AG08396 (cell line): ENCODE data around the gene KDELR3.

Source experiments
- DNase-seq: peaks from one replicate; pipeline ENCODE4 v3.0.0; 2012; ENCODE audit warnings: low spot score, mixed read lengths

The KDELR3 gene

GRCh38 chr22:38467904-38468442 is at the start of gene KDELR3:
Gene KDELR3 (plus strand): TSS chr22:38468096. CDS start chr22:38468234, 138 bp downstream.
- peak; percentile 97 for DNase-seq

DNA sequence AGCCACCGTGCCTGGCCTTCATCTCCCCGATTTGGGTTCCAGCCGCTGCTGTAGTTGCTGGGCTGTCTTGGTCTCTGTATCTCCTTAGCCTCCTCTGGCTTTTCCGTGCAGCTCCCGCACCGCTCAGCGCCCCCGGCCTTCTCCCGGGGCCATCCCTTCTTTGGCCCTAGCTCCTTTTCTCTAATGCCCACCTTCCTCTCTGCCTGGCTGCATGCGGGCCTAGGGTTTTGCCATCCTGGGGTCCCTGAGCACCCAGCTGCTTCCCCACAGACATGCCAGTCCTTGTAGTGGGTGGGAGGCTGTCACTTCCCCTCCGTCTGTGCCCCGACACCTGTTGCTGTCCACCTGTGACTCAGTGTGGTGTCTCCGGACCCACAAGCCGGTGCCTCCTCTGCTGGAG is 49.3 kb upstream of the KDELR3 start:
- no peak for DNase-seq

DNA sequence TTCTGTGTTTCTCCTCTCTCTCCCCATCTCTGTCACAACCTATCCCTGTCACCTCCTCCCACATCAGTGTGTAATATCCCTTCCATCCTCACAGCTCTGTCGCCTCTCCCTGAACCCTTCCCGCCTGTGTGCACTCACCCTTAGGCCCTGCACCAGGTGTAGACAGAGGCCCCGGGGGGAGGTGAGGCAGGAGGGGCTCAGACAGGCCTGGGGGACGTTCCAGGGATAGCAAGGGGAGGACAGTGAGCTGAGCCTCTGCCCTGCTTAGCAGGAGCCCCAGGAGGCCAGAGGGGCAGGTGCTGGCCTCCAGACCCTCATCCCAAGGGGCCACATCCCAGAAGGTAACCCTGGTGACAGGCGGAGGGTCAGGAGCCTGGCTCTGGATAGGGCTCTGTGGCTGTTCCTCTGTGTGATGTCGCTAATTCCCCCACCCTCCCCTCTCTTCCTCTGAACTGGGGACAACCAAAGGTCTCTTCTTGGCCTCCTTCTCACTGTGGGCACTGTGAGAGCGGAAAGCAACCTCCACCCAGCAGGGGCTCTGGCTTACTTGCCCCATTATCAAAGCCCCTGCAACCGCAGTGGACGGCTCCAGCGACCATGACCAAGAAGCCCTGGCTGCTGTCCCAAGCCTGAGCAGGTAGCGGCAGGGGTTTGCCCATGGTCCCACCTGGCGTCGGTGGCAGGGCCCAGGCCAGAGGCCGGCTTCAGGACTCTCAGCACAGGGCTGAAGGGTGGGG is 48.6 kb upstream of the KDELR3 start:
- DNase-seq = no peak

- no peak for DNase-seq
These were observed 48.1 kb upstream of the KDELR3 start for GRCh38 chr22:38419858-38420160.

- DNase-seq = no peak
These were observed 47.2 kb upstream of the KDELR3 start for GRCh38 chr22:38420734-38421133.

DNA sequence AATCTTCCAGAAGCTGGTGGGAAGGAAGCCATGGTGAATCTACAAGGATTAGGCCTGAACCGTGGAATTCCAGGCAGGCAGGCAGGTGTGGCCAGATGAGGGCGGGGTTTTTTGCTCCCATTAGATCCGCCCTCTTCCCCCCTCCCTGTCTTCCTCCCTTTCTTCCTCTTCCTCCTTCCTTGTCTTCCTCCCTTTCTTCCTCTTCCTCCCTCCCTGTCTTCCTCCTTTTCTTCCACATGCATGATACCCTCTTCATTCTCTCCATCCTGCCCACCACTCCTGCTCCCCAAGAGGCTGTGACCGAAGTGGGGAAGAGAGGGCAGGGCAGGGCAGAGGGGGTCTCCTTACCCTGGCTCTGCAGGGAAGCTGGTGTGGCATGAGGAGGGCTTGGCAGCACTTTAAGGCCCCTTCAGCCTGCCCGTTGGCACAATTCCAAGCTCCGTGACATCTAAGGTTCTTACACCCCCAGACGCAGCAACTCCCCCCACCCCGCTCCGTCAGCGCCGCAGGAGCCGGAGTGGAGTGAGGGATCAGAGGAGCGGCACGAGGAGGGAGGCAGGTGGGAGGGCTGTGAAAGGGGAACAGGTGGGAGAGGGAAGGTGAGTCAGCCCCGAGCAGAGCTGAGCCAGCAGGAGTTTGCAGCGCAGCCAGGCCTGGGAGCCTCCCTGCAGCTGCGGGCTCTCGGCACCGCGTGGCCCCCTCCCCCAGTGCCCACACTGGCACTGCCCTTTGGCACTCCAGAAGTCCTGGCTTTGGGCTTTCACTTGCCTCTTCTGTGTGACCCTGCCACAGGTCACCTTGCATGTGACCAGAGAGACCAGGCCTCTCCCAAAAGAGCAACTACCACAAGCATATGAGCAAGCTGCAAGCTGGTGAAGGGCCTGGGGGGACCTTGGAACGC is 45.0 kb upstream of the KDELR3 start:
- DNase-seq = no peak

GRCh38 chr22:38423512-38424503 is 44.1 kb upstream of the KDELR3 start:
- DNase-seq = no peak

- no peak for DNase-seq
These were observed 43.3 kb upstream of the KDELR3 start for GRCh38 chr22:38424525-38425080.

- no peak for DNase-seq
These were observed 41.3 kb upstream of the KDELR3 start for GRCh38 chr22:38426628-38427027.

- DNase-seq = no peak
These were observed 40.4 kb upstream of the KDELR3 start for GRCh38 chr22:38427465-38427864.

- no peak for DNase-seq
These were observed 40.0 kb upstream of the KDELR3 start for GRCh38 chr22:38427940-38428339.

DNA sequence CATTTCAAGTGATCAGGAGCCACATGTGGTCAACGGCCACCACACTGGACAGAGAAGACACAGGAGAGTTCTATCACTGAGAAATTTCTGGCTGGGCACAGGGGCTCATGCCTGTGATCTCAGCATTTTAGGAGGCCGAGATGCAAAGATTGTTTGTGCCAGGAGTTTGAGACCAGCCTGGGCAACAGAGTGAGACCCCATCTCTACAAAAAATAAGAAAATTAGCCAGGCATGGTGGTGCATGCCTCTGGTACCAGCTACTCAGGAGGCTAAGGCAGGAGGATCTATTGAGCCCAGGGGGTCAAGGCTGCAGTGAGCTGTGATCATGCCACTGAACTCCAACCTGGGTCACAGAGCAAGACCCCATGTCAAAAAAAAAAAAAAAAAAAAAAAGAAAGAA is 39.2 kb upstream of the KDELR3 start:
- DNase-seq = no peak

- DNase-seq = no peak
These were observed 38.3 kb upstream of the KDELR3 start for GRCh38 chr22:38429499-38430068.

DNA sequence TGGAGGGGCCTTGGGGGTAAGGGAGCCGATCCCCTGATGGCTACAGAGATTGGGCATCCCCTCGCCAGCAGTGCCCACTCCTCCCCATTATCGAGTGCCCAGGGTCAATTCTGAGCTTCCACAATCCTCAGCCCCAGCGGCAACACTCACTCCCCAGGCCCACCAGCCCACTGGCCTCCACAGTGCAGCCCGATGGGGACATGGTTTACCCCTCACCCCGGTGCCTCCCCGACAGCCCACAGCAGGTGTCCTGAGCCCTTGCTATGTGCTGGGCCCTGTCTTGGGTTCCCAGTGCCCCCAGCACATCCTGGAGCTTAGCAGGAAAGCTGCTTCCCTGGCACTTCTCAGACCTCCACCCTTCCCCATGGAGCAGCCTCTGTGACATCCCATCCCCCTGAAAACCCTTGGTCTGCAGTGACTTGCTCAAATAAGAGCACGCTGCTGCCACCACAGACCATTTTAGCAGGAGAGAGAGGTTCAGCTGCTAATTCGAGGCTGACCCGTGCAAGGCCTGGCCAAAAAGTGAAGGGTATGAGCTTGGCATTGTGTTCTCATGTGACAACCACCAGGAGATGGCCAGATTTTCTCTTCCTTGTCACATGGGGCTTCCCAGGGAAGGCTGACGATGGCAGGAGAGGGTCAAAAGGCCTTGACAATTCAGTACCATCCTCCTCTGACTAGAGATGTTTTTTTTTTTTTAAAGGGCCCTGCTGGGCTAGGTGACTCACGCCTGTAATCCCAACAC is 36.5 kb upstream of the KDELR3 start:
- no peak for DNase-seq

- DNase-seq = no peak
These were observed 35.6 kb upstream of the KDELR3 start for GRCh38 chr22:38432264-38432663.

GRCh38 chr22:38433871-38434270 is 34.0 kb upstream of the KDELR3 start:
- DNase-seq = no peak

DNA sequence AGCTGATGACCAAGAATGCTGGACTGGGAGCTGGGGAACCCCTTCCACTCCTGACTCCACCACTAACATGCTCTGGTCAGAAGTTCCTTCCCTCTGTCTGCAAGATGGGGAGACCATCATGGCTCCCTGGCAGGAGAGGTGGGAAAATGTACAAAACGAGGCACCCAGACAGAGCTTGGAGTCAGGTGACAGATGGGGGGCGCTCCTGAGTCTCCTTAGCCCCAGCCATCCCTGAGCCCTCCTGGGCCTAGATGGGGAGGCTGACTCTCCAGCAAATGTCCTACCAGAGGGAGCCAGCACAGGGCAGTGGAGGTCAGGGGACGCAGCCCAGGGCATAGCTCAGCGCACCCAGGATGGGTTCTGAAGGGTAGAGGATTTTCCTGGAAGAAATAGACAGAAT is 32.9 kb upstream of the KDELR3 start:
- DNase-seq = no peak

DNA sequence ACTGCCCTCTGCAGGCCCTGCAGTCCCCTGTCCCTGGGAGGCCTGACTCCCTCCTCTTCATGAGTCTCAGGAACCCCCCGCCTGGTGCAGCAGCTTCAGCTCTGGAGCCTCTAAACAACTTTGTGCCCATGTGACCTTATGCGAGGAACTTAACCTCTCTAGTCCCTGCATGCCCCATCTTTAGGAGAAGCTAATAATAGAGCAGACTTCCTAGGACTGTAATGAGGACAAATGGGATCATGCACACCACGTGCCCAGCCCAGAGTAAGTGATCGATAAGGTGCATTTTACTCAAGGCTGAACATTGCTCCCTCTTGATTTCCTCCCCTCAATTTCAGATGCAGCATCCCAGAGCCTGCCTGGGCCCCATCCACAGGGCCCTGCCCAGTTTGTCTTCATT is 31.9 kb upstream of the KDELR3 start:
- no peak for DNase-seq

DNA sequence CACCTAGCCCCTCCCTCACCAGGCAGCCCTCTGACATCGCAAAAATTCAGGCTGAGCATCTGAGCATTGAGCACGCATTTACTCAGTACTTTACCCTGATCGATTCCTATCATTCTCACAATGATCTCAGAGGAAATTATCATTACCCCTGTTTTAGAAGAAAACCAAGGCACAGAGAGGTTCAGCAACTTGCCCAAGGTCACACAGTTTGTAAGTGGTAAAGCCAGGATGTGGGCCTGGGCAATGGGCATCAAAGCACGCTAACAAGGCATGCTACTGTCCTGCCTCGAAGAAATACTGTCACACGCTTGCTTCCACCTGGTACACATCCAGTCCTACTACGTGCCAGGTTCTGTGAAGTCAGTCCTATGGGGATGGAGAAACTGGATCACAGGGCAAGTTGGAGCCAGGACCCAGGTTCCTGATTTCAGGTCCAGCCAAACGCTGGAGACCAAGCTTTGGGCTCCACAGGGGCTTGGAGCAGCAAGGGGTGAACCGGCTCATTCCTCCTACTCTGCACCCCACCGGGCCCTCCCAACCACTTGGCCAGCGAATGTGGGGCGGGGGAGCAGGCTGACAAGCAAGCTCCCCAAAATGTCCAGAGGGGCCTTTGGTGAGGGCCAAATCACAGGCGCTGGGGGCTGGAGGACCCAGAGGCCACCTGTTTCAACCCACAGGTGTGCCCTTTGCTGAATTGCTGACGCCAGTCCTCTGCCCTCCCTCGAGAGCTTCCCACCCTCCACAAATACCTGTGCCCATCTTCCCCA is 31.1 kb upstream of the KDELR3 start:
- no peak for DNase-seq

- DNase-seq = no peak
These were observed 30.5 kb upstream of the KDELR3 start for GRCh38 chr22:38437416-38437815.
